Stimulated activated CD4-positive, alpha-beta T cell treated with anti-CD3 and anti-CD28 coated beads, Interleukin-1b, Interleukin-23, amount 100 ng/mL, for 24 hours (primary cell): ENCODE measurements around the gene CLDN9.

Source experiments
- DNase-seq, 4 experiments: peaks; one replicate each; pipeline ENCODE4 v3.0.0-alpha.2; 2020; ENCODE audit warnings: low read depth in 4 of 4, low spot score in 1 of 4

The CLDN9 gene

DNA sequence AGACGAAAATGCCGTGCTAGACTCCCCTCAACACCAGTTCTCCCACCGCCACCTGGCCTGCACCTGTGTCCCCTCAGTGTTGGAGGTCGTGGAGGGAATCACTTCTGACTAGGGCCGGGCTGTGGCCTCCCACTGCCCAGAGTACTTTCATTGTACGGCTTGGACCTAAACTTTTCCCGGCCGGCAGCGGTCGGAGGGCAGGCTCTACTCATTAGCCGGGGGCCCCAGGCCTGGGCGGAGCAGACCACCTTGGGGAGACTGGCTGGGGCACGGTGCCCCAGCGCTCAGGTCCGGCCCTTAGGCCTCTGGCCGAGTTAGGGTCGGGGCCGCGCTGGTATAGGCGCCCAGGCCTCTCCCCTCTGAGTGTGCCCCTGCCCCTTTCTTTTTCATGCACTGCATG lies 4.6 kb downstream of the CLDN9 start:
- no peak for DNase-seq

DNA sequence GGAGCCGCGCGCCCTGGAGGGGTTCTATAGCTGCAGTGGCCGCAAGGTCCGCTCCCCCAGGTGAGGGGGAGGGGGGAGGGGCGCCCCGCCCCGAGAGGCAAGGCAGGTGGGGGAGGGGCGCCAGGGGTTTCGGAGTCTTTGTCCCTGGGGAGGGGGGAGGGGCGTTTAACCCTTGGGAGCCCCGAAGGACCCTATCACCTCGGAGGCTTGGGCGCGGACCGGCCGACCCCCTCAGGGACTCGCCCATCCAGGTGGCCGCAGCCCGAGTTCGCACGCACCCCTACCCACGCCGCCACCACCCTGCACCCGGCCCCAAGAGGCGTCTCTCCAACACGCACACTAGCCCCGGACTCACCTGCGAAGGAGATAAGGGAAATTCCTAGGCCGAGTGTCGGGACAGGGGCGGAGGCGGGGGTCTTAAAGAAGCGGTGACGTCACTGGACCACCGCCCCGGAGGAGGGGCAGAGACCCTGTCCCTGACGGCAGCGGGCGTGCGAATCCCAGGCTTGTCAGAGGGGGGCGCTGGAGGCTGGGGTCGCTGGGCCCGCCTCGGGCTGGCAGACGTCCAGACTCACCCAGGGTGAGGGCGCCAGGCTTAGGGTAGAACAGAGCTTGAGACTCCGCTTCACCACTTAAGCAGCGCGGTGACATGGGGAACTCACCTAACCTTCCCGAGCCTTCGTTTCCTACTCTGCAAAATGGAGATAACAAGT lies 5.2 kb downstream of the CLDN9 start, which contains the start of gene CLDN6:
Gene CLDN6, minus strand, starts transcription at position 390 of the 713 bp plus-strand sequence. CDS start 2,162 bp downstream, outside the sequence.
- no peak for DNase-seq

DNA sequence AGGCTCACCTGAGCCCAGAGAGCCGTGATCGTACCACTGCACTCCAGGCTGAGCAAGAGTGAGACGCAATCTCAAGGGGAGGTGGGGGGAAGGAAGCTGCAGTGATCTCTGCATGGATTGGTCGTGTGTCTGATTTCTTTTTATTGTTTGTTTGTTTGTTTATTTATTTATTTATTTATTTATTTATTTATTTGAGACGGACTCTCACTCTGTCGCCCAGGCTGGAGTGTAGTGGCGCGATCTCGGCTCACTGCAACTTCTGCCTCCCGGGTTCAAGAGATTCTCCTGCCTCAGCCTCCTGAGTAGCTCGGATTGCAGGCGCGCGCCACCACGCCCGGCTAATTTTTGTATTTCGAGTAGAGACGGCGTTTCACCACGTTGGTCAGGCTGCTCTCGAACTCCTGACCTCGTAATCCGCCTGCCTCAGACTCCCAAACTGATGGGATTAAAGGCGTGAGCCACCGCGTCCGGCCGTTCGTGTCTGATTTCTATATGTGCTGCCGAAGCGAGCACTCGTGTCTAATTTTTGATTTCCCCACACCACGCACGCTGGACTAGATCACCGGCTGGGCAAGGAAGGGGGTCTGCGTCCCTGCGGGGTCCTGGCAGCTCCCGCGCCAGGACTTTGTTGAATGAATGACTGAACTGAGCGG lies 7.0 kb downstream of the CLDN9 start:
- DNase-seq, result no peak

DNA sequence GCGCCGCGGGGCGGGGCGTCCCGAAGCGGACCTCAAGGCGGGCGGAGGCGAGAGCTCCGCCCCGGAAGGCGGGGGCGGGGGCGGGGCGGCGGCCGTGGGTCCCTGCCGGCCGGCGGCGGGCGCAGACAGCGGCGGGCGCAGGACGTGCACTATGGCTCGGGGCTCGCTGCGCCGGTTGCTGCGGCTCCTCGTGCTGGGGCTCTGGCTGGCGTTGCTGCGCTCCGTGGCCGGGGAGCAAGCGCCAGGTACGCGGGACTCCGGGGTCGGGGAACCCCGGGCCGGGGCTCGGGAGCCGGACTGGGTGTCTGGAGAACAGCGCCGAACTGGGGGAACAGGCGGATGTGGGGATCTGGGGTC lies 7.5 kb downstream of the CLDN9 start, which contains the start of gene TNFRSF12A:
Gene TNFRSF12A, plus strand, starts transcription at position 122 of the 357 bp plus-strand sequence. Its CDS starts 30 bp downstream, at position 152.
- peak in 2 of 4 experiments; percentile 45 to 65 for DNase-seq

DNA sequence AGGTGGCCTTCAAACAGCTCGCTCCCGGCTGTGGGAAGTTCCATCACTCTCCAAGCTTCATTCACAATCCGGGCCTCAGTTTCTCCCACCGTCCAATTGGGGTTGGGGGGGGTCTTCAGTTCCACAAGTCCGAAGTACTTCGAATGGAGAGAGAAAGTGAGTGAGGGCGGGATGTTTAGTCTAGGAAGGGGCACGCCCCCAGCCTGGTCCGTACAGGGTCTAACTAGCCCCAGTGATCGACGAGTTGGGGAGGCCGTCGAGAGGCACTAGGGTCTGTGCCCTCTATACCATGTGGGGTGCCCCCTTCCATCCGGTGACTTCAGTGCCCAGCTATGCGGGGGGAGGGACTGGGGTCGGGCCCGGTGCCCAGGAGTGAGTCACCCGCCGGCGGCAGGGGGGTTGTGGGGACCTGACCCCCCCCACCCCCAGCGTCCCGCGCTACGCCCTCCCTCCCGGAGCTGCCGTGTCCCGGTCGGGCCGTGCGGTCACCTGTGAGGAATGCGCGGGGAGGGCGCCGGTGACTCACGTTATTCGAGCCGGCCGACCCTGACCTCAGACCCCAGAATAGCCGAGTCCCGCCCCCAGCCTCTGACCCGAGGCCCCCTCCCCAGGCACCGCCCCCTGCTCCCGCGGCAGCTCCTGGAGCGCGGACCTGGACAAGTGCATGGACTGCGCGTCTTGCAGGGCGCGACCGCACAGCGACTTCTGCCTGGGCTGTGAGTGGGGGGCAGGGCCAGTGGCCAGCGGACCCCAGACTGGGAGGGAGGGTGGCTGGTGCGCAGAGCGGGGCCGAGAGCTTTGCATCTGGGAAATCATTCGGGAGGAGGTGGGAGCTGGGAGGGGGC lies 8.1 kb downstream of the CLDN9 start:
- DNase-seq, result peak in 2 of 4 experiments; percentile 29 to 43

DNA sequence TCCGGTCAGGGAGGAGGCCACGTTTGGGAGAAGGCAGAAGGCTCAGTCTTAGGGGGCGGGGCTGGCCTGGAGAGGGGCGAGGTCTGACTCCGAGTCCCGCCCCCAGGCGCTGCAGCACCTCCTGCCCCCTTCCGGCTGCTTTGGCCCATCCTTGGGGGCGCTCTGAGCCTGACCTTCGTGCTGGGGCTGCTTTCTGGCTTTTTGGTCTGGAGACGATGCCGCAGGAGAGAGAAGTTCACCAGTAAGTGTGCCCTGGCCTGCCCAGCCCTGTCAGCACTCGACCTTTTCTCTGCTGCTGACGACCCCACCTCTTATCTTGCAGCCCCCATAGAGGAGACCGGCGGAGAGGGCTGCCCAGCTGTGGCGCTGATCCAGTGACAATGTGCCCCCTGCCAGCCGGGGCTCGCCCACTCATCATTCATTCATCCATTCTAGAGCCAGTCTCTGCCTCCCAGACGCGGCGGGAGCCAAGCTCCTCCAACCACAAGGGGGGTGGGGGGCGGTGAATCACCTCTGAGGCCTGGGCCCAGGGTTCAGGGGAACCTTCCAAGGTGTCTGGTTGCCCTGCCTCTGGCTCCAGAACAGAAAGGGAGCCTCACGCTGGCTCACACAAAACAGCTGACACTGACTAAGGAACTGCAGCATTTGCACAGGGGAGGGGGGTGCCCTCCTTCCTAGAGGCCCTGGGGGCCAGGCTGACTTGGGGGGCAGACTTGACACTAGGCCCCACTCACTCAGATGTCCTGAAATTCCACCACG lies 8.9 kb downstream of the CLDN9 start:
- peak in 3 of 4 experiments; percentile 54 to 91 (median 77) for DNase-seq

DNA sequence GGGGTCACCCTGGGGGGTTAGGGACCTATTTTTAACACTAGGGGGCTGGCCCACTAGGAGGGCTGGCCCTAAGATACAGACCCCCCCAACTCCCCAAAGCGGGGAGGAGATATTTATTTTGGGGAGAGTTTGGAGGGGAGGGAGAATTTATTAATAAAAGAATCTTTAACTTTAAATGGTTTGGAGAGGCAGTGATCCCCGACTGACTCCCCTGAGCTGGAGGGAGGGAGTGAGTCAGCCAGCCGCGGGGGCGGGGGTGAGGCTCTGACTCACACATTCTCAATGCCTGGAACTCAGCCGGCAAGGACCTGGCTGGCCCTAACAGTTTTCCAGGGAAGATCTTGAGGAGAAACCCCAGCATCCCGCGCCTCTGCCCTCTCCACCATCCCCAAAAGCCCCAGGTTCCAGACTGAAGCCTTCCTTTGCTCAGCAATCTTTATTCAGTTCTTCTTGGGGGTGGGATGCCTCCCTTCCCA lies 9.5 kb downstream of the CLDN9 start:
- DNase-seq, result peak; percentile 74 to 88 (median 83)

DNA sequence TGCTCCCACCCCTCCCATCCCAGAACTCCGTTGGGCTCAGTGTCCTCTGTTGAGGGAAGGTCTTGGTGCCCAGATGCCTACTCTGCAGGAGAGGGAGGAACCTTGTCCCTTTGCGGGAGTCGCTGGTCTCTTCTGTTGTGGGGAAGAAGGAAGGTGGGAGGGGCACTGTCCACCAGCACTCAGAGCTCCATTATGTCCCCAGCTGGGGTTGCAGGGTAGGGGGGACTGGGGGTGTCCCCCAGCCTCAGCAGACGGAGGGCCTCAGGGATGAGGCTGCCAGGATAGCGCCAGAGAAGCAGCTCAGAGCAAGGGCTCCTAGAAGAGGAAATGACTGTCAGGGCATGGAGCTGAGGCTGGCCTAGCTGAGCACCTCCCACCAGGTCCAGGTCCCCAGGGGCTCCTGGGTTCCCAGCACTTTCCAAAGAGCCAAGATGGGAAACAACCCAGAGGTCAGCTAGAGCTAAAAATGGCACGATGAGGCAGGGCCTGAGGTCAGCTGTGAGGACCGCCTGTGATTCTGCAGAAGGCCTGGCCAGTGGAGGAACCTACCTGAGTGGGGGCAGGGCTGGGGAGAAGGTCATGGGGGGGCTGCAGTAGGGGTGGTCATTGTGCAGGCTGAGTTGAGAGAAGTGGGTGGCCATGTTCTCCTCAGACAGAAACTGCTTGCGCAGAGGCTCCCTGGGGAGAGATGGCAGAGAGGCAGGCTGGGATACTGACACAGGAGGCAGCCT lies 10.1 kb downstream of the CLDN9 start:
- no peak for DNase-seq

DNA sequence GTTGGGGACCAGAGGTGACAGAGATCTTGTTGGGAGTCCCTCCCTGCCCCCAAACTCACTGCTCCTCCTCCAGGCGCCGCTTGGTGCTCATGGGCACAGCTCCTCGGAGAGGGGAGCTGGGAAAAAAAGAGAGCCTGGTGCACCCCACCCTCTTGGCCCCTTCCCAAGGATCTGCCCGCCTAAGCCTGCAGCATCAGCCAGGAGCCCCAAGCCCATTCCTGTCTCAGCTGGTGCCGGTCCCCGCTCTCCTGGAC lies 10.6 kb downstream of the CLDN9 start:
- DNase-seq, result no peak

DNA sequence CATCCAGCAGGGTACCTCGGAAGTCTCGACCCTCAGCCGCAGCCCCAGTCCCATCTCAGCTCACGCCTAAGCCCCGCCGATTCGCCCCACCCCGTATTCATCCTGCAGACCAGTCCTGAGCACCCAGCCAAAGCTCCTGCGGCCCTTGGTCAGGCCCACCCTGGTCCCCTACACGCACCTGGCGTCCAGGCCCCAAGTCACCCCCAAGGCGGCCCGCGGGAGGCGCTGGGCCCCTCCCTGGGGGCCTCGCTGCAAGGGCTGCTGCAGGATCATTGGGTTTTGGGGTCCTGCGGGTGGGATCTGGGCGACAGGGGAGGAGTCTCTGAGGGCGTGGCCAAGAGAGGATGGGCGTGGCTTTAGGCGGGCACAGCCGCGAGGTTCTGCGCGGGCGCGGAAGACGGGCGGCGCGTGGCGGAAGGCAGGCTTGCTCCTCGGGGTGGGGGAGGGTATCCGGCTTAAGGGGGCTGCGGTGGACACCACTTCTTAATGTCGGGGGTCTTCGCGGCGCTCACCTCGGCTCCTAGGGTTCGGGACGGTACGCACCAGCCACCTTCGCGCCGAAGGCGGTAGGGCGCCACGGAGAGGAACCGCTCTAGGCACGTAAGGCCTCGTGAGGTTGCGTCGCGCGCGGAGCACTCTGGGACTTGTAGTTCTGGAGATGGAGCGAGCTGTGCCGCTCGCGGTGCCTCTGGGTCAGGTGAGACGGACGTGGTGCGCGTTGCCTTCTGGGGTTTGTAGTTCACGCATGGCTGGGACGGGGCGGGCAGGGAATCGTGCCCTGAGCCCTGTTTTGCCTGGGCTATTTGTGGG lies 11.2 kb downstream of the CLDN9 start, which contains the start of the genes HCFC1R1 and THOC6:
Gene HCFC1R1, minus strand, starts transcription at position 274 of the 810 bp plus-strand sequence. Its CDS starts 1 bp downstream, at position 273.
Gene THOC6, plus strand, starts transcription at position 367 of the 810 bp plus-strand sequence. Its CDS starts 292 bp downstream, at position 659.
- peak; percentile 91 to 93 (median 92) for DNase-seq

DNA sequence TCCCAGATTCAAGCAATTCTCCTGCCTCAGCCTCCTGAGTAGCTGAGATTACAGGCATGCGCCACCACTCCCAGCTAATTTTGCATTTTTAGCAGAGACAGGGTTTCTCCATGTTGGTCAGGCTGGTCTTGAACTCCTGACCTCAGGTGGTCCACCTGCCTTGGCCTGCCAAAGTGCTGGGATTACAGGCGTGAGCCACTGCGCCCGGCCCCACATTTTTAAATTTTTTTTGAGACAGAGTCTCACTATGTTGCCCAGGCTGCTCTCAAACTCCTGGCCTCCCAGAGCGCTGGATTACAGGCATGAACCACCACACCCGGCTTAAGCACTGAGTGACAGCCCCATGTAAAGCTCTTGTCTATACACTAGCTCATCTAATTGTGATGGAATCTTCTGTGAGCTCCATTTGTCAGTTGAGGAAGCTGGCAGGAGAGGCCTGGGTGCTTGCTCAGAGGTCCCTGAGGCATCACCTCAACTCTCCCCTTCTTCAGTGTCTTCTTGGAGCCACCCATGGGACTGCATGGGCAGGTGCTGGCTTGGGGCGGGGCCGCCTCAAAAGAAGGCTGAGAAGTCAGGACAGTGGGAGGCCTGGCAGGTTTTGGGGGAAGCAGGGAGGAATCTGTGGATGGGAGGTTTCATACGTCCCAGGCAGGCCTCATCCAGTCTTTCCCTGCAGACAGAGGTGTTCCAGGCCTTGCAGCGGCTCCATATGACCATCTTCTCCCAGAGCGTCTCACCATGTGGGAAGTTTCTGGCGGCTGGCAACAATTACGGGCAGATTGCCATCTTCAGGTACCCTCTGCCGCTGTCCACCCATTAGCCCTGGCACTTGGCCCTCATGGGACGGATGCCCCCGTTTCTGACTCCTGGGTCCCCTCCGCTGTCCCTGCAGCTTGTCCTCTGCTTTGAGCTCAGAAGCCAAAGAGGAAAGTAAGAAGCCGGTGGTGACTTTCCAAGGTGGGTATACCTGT lies 12.6 kb downstream of the CLDN9 start:
- no peak for DNase-seq

DNA sequence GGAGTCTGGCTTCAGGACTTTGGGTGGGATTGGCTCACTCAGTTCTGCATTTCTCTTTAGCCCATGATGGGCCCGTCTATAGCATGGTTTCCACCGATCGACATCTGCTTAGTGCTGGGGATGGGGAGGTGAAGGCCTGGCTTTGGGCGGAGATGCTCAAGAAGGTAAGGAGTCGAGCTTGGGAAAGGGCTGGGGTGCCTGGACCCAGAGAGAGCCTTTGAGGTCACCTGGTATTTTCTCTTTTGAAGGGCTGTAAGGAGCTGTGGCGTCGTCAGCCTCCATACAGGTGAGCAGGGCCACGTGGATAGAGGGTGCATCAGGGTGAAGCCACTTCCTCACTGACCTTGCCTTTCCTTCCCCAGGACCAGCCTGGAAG lies 13.3 kb downstream of the CLDN9 start:
- no peak for DNase-seq

DNA sequence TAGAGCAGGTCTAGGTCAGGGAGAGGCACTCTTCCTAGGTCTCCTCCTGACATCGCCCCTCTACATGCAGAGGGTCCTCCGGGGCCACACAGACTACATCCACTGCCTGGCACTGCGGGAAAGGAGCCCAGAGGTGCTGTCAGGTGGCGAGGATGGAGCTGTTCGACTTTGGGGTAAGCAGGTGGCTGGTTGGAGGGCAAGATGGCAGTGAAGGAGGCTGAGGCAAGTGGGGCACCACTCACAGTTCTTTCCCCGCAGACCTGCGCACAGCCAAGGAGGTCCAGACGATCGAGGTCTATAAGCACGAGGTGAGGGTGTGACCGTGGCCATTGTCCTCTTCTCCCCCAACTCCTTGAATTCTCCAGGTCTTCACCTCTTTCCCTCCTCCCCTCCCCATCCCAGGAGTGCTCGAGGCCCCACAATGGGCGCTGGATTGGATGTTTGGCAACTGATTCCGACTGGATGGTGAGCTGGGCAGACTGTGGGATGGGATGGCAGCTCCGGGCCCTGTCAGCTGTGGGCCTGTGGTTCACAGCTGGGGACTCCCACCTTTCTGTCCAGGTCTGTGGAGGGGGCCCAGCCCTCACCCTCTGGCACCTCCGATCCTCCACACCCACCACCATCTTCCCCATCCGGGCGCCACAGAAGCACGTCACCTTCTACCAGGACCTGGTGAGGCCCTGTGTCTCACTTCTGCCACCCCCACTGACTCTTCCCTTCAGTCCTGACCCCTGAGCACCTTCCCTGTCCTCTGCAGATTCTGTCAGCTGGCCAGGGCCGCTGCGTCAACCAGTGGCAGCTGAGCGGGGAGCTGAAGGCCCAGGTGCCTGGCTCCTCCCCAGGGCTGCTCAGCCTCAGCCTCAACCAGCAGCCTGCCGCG lies 14.1 kb downstream of the CLDN9 start:
- DNase-seq, result no peak

DNA sequence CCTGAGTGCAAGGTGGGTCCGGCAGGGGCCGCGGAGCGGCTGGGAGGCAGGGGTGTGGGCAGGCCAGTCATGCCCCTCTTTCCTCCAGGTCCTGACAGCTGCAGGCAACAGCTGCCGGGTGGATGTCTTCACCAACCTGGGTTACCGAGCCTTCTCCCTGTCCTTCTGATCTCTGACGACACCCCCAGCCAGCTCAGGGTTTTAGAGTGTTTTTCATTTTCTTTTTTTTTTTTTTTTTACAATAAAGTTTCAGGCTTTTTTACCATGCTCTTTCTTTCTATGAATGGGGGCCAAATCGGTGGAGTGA lies 14.7 kb downstream of the CLDN9 start:
- DNase-seq, result no peak

DNA sequence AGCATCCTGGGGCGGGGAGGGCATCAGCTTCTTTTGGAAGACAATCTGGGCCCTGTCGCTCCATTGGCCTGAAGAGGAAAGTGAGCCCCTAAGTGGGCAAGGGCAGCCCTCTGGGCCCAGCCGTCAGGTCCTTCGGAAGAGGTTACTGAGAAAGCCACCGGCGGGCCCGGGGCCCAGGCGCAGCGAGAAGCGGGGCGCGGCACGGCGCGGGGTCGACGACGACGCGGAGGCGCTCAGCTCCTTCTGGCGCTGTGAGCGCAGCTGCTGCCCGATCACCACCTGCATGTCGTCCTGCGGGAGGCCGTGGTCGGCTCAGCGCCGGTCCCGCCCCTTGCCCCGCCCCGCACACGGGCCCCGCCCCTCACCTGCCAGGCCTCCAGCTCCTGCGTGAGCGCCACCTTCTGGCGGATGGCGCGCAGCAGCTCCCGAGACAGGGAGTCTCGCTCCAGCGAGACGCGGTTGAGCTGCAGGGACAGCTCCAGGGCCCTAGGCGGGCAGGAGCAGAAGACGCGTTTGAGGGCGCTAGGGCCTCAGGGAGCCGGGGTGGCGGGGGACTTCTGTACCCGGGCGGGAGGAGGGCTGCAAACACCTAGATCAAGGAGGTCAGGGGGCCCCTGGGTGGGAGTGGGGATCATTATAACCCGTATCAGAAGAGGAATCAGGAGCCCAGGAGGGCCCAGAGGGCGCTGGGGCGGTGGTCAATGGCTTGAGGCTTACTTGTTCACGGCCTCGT lies 15.4 kb downstream of the CLDN9 start:
- DNase-seq, result peak; percentile 79 to 91 (median 84)

DNA sequence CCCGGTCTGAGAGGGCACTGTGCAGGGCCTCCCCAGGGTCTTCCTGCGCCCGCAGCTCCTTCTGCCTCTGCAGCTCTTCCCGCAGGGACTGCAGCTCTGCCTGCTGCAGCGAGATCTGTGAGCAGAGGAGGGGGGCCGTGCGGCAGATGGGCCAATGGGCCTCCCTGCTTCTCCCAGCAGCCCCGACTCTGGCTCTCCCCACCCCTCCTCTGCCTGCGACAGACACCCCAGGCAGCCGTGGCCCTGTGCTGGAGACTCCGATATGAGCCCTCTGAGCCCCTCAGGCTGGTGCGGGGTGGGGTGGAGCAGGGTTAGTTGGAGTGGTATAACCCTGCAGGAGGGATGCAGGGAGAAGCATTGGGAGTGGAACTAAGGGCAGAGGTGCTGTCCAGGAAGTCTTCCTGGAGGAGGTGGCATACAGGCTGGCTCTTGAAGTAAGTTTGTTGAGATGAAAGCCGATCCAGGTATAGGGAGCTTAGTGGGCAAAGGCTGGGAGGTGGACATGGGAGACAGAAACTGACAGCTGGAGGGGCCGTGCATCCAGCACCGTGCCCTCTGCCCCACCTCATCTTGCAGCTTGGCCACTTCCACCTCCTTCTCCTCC lies 16.1 kb downstream of the CLDN9 start:
- DNase-seq, result no peak
